HUES48 (cell line): ENCODE measurements around the gene MGAT5.

Experiments used
- H3K27ac ChIP-seq: one replicate; pipeline ENCODE4 v1.7.0; 2013; ENCODE audit warnings: low read depth, low read length, inconsistent platforms
- H3K27me3 ChIP-seq: 2 replicates; pipeline ENCODE4 v1.6.1; 2013; ENCODE audit warnings: mild to moderate bottlenecking, low read length; ENCODE audit not compliant: control insufficient read depth, insufficient read depth
- H3K36me3 ChIP-seq: 2 replicates; pipeline ENCODE4 v1.6.1; 2013; ENCODE audit warnings: low read length; ENCODE audit not compliant: control insufficient read depth, insufficient read depth
- H3K4me1 ChIP-seq: 2 replicates; pipeline ENCODE4 v1.6.1; 2013; ENCODE audit warnings: mild to moderate bottlenecking, low read length; ENCODE audit not compliant: control insufficient read depth, insufficient read depth
- H3K4me3 ChIP-seq: 2 replicates; pipeline ENCODE4 v1.5.1; 2013; ENCODE audit warnings: mild to moderate bottlenecking, low read depth, low read length
- H3K9ac ChIP-seq: 2 replicates; pipeline ENCODE4 v1.6.1; 2013; ENCODE audit warnings: mild to moderate bottlenecking, low read depth, low read length, moderate library complexity
- H3K9me3 ChIP-seq: 2 replicates; pipeline ENCODE4 v1.6.1; 2013; ENCODE audit warnings: low read length; ENCODE audit not compliant: control insufficient read depth, insufficient read depth

MGAT5 gene, protein sequence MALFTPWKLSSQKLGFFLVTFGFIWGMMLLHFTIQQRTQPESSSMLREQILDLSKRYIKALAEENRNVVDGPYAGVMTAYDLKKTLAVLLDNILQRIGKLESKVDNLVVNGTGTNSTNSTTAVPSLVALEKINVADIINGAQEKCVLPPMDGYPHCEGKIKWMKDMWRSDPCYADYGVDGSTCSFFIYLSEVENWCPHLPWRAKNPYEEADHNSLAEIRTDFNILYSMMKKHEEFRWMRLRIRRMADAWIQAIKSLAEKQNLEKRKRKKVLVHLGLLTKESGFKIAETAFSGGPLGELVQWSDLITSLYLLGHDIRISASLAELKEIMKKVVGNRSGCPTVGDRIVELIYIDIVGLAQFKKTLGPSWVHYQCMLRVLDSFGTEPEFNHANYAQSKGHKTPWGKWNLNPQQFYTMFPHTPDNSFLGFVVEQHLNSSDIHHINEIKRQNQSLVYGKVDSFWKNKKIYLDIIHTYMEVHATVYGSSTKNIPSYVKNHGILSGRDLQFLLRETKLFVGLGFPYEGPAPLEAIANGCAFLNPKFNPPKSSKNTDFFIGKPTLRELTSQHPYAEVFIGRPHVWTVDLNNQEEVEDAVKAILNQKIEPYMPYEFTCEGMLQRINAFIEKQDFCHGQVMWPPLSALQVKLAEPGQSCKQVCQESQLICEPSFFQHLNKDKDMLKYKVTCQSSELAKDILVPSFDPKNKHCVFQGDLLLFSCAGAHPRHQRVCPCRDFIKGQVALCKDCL

DNA sequence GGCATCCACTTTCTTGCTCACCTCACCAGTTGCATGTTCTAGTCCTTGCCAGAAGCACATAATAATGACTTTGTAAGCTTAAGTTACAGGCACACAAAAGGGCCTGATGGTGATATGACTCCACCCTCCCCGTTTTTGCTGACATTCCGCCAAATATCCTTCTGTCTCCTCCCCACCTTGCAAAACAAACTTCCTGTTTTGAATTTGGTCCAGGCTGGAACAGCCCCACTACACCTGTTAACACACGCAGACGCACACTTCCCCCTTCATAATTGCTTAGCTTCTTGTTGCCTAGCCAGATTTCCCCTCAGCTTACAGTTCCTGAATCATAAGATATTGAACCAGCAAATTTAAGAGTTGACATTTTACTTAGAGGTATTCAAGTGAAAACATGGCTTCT, at the start of gene MGAT5:
MGAT5 (plus strand) TSS at position 269 of the 400 bp plus-strand sequence. CDS start 332 bp downstream, outside the sequence.
- Histone ChIP-seq H3K27me3 (no peaks in the 10 kb centered on the region), H3K9me3 (no peaks in the 10 kb centered on the region), H3K36me3 (peaks cover 9% of the 10 kb centered on the region; the same call in 1 of the 2 replicates), H3K27ac (no peak within 1 kb of the TSS), H3K4me1 (no peaks in the 10 kb centered on the region), H3K9ac (no peak within 1 kb of the TSS), H3K4me3 (no peak within 1 kb of the TSS)

DNA sequence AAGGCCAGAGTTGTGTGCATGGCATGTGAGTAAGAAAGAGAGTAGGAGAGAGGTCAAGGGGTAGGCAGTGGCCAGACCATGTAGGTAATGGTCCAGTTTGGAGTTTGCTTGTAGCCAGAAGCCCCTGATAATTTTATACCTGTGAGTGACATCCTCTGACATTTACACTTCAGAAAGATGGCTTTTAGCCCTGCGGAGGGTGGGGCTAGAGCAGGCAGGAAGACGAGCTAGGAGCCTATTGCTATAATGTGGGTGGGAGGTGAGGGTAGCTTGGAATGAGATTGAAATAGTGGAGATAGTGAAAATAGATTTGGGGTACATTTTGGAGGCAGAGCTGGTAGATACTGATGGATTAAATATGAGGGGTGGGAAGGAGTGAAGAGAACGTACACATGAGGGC, 48.8 kb upstream of the MGAT5 start:
- no peaks in the 10 kb centered on the region for H3K9me3 ChIP-seq
- no peaks in the 10 kb centered on the region for H3K36me3 ChIP-seq
- no peaks in the 10 kb centered on the region for H3K27me3 ChIP-seq
- H3K4me1 ChIP-seq, result peaks cover 63% of the 10 kb centered on the region
- H3K9ac ChIP-seq, result no peak overlapping the region
- H3K4me3 ChIP-seq, result no peak overlapping the region
- H3K27ac ChIP-seq, result no peak overlapping the region

DNA sequence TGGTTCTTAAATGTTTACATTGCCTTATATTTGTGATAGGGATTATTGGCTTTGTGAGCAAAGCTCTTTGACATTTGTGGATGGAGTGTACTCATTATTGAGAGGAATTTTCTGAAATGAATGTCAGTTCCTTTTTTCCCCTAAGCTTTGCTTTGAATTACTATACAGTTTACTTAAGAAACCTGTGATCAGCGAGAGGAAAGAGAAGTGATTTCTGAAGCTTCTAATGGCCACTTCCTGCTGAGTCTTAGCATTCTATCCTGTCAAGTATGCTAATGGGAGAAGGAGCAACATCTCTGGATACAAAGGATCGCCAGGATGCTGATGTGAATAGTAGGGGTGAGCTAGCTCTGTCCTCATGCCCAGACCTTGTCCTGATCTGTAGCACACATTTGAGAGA, 47.8 kb upstream of the MGAT5 start:
- Histone ChIP-seq H3K27ac (no peak overlapping the region), H3K4me1 (peaks cover 60% of the 10 kb centered on the region), H3K4me3 (no peak overlapping the region), H3K9ac (no peak overlapping the region), H3K9me3 (no peaks in the 10 kb centered on the region), H3K36me3 (no peaks in the 10 kb centered on the region), H3K27me3 (no peaks in the 10 kb centered on the region)

DNA sequence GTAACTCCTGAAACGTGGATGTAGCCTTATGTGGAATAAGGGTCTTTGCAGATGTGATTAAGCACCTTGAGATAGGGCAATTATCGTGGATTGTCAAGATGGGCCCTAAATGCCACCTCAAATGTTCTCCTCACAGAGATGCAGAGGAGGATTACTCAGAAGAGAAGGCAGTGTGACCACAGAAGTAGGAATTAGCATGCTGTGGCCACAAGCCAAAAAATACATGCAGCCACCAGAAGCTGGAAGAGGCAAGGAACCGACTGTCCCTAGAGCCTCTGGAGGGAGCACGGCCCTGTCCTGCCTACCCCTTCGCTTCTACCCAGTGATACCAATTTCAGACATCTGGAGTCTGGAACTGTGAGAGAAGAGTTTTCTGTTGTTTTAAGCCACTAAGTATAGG, 47.3 kb upstream of the MGAT5 start:
- H3K9me3 ChIP-seq, result no peaks in the 10 kb centered on the region
- H3K27me3 ChIP-seq, result no peaks in the 10 kb centered on the region
- H3K36me3 ChIP-seq, result no peaks in the 10 kb centered on the region
- H3K4me3 ChIP-seq, result no peak overlapping the region
- H3K27ac ChIP-seq, result no peak overlapping the region
- H3K4me1 ChIP-seq, result peaks cover 54% of the 10 kb centered on the region
- no peak overlapping the region for H3K9ac ChIP-seq

DNA sequence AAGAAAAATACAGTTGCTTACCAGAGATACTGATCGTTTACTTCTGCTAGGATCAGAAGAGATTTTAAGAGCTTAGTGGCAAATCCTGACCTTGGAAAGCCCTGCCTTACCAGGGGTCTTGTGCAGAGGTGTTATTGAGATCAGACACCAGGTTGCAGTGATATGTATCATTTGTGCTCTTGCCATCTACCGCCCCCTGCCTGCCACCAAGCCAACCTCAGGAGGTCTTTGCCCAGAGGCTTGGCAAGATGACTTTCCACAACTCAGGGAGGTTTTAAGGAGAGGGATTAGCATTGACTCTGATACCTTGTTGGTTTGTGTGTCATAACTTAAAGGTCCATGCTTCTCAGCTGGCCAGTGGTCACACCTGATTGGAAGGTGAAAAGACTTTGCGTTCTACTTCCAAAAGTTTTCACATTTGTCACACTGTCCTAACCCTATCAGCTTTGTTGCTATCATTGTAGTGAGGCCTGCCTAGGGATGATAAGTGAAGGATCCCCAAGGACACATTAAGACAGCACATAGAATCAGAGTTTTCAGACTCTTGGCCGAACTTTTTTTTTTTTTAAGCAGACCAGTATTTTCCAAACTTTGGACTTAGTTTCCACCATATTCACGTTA, 46.2 kb upstream of the MGAT5 start:
- no peak overlapping the region for H3K4me3 ChIP-seq
- no peaks in the 10 kb centered on the region for H3K36me3 ChIP-seq
- H3K4me1 ChIP-seq, result peaks cover 43% of the 10 kb centered on the region
- no peaks in the 10 kb centered on the region for H3K27me3 ChIP-seq
- no peak overlapping the region for H3K9ac ChIP-seq
- no peaks in the 10 kb centered on the region for H3K9me3 ChIP-seq
- no peak overlapping the region for H3K27ac ChIP-seq

DNA sequence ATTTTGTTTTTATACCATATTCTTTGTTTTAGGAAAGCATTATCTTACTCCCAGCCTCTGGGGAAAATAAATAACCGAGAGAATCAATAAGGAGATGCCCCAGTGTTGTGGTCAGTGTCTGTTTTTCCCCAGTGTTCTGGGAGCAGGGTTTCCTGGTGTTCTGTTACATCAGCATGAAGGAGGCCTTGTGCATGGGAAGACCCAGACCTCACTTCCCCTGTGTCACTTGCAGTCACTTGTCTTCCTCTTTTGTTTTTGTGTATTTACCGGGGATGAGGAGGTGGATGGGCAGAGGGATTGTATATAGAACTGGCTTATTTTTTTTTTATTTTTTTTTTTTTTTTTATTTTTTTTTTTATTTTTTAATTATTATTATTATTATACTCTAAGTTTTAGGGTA, 45.0 kb upstream of the MGAT5 start:
- Histone ChIP-seq H3K9me3 (no peaks in the 10 kb centered on the region), H3K4me3 (no peak overlapping the region), H3K4me1 (peaks cover 37% of the 10 kb centered on the region), H3K36me3 (no peaks in the 10 kb centered on the region), H3K27ac (no peak overlapping the region), H3K27me3 (no peaks in the 10 kb centered on the region), H3K9ac (no peak overlapping the region)

DNA sequence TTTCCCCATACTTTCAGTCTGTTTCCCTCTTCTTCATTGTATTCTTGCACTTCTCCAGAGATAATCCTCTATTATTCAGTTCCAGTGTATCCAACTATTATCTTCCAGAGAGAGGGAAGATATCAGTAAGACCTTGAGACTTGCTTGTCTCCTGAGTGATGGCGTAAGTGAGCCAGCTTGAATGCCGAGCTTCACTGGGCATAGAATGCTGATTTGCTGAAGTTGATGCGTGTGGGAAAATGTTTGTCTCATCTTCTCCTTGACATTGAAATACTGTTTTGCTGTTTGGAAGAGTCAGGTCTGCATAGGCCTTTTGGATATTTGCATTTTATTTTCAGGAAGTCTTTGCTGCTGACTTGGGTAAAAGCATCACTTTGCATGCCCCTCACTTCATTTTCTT, 41.1 kb upstream of the MGAT5 start:
- no peak overlapping the region for H3K4me3 ChIP-seq
- no peaks in the 10 kb centered on the region for H3K36me3 ChIP-seq
- H3K27me3 ChIP-seq, result no peaks in the 10 kb centered on the region
- H3K9ac ChIP-seq, result no peak overlapping the region
- no peaks in the 10 kb centered on the region for H3K9me3 ChIP-seq
- peaks cover 6% of the 10 kb centered on the region; the same call in 1 of the 2 replicates for H3K4me1 ChIP-seq
- no peak overlapping the region for H3K27ac ChIP-seq

DNA sequence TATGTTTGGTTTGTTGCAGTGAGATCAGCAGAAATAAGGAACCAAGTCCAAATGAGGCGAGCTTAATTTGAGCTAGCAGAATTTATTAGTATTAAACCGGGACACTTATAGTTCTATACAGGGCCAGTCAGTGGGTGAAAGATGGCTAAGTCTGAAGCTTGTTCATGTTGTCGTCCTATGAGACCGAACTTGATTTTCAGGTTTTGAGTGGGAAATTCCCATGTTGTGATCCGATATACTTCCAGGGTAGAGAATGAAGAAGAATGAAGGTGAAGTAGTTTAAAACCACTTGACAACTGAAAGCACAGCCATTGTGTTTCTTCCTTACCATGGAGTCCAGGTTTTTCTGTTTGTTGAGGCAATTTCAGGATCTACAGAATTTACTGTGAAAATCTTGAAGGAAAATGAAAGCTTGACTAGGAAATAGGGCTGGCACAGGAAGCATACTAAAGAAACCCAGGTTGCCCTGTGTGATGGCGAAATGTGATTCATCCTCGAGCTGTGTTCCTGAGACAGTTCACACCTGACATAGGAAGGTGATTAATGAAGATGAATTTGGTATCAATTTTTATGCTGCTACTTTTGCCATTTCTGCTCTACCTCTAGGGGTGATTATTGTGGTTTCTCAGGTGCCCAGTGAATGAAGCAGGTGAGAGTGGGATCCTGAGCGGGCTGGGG, 37.6 kb upstream of the MGAT5 start:
- H3K9ac ChIP-seq, result no peak overlapping the region
- no peaks in the 10 kb centered on the region for H3K9me3 ChIP-seq
- H3K4me1 ChIP-seq, result peaks cover 29% of the 10 kb centered on the region
- H3K27ac ChIP-seq, result no peak overlapping the region
- no peak overlapping the region for H3K4me3 ChIP-seq
- H3K36me3 ChIP-seq, result no peaks in the 10 kb centered on the region
- H3K27me3 ChIP-seq, result no peaks in the 10 kb centered on the region

DNA sequence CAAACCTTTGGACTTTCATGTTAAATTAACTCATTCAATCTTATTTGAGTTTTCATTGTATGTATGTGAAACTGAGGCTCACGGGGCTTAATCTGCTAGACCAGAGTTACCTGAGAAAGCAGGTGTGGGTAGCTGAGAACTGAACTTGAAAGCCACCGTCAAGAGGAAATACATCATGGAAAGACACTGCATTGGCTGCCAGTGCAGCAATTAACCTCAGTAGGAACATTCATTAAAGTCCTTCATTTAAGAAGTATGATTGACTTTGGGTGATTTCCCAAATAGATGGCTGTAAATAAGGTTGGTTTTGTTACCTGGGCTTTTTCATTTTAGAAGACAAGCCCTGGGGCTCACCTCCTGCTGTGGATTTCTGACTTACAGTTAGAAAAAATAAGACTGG, 36.5 kb upstream of the MGAT5 start:
- Histone ChIP-seq H3K4me3 (no peak overlapping the region), H3K27me3 (no peaks in the 10 kb centered on the region), H3K27ac (no peak overlapping the region), H3K9ac (no peak overlapping the region), H3K36me3 (no peaks in the 10 kb centered on the region), H3K4me1 (peaks cover 30% of the 10 kb centered on the region), H3K9me3 (no peaks in the 10 kb centered on the region)

DNA sequence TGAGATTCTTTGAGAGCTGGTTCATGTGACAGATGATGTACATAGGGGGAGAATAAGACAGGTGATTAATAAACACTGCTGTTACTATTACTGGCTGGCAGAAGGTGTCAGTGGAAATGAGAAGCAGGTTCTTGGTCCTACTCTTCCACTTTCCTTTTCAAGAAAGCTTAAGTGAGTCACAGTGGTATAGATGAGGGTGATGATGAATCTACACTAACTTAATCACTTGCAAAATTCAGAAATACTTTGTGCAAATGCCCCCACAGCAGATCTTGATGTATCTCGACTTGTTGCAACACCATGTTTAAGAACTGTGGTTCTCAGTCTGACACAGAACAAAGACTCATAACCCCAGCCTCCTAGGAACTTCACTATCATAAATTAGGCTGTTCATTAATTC, 35.9 kb upstream of the MGAT5 start:
- no peak overlapping the region for H3K4me3 ChIP-seq
- H3K9me3 ChIP-seq, result no peaks in the 10 kb centered on the region
- peaks cover 30% of the 10 kb centered on the region for H3K4me1 ChIP-seq
- H3K27me3 ChIP-seq, result no peaks in the 10 kb centered on the region
- no peak overlapping the region for H3K9ac ChIP-seq
- no peak overlapping the region for H3K27ac ChIP-seq
- H3K36me3 ChIP-seq, result no peaks in the 10 kb centered on the region
